OCI-M2 (cell line): ENCODE data around the gene BCL2A1.
"Not testable (repeated sequence)": the region's sequence is repeated elsewhere in the genome, so short reads cannot be mapped to it uniquely, and the experiment has no call there.

Experiments used
- DNase-seq: peaks from one replicate; lab custom pipeline; 2025; ENCODE audit not compliant: unreplicated experiment; lab: John Stamatoyannopoulos, UW

BCL2A1 gene

GRCh38 chr15:79970624-79971434, at the start of gene BCL2A1:
Gene BCL2A1, minus strand, starts transcription at chr15:79971196. Its CDS starts 77 bp downstream, at chr15:79971119.
- DNase-seq = no peak

GRCh38 chr15:80020731-80021130, 49.7 kb upstream of the BCL2A1 start:
- no peak for DNase-seq

GRCh38 chr15:80020149-80020548, 49.2 kb upstream of the BCL2A1 start:
- DNase-seq = not testable (repeated sequence)

GRCh38 chr15:80019168-80019745, 48.3 kb upstream of the BCL2A1 start:
- no peak for DNase-seq

GRCh38 chr15:80017139-80017538, 46.1 kb upstream of the BCL2A1 start:
- not testable (repeated sequence) for DNase-seq

- DNase-seq = not testable (repeated sequence)
Measured at GRCh38 chr15:80016506-80016905, 45.5 kb upstream of the BCL2A1 start.

GRCh38 chr15:80015156-80015555, 44.2 kb upstream of the BCL2A1 start:
- DNase-seq = no peak

- DNase-seq = not testable (repeated sequence)
Measured at GRCh38 chr15:80014186-80014585, 43.2 kb upstream of the BCL2A1 start.

- DNase-seq = no peak
Measured at GRCh38 chr15:80012060-80012726, 41.2 kb upstream of the BCL2A1 start.

GRCh38 chr15:80011596-80011995, 40.6 kb upstream of the BCL2A1 start:
- DNase-seq = no peak

- not testable (repeated sequence) for DNase-seq
Measured at GRCh38 chr15:80011041-80011523, 40.1 kb upstream of the BCL2A1 start.

- no peak for DNase-seq
Measured at GRCh38 chr15:80010131-80010673, 39.2 kb upstream of the BCL2A1 start.

GRCh38 chr15:80007532-80007931, 36.5 kb upstream of the BCL2A1 start:
- DNase-seq = no peak

- DNase-seq = no peak
Measured at GRCh38 chr15:80006946-80007345, 36.0 kb upstream of the BCL2A1 start.

- no peak for DNase-seq
Measured at GRCh38 chr15:80003934-80004472, 33.0 kb upstream of the BCL2A1 start.

GRCh38 chr15:80003171-80003570, 32.2 kb upstream of the BCL2A1 start:
- no peak for DNase-seq

- no peak for DNase-seq
Measured at GRCh38 chr15:80002267-80002666, 31.3 kb upstream of the BCL2A1 start.

- DNase-seq = no peak
Measured at GRCh38 chr15:79994615-79995014, 23.6 kb upstream of the BCL2A1 start.

- DNase-seq = no peak
Measured at GRCh38 chr15:79991826-79992225, 20.8 kb upstream of the BCL2A1 start.

GRCh38 chr15:79990997-79991334, 20.0 kb upstream of the BCL2A1 start:
- DNase-seq = no peak

GRCh38 chr15:79990280-79990996, 19.4 kb upstream of the BCL2A1 start:
- no peak for DNase-seq
